ENCODE data around the gene HES5.
A peak's percentile ranks its signal among the peaks of the same experiment; 100 is the strongest.

Gene HES5

DNA sequence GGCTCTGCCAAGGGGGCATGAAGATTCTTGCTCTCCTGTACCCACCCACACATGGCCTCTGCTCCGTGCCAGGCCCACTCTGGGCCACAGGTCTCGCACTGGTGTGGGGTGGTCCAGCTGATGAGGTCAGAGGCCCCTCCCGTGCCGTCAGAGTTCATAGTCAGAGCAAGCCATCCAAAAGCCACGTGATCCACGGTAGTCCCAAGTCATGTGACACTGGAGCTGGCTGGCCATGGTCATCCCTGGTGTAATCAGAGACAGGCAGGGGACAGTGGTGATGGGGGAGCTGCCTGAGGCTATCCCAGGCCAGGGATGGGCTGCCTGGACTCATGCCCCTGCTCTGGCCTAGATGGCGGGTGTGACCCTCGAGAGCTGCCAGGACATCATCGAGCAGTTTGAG is 43.5 kb downstream of the HES5 start:
- TF ChIP-seq, protein P1, sequence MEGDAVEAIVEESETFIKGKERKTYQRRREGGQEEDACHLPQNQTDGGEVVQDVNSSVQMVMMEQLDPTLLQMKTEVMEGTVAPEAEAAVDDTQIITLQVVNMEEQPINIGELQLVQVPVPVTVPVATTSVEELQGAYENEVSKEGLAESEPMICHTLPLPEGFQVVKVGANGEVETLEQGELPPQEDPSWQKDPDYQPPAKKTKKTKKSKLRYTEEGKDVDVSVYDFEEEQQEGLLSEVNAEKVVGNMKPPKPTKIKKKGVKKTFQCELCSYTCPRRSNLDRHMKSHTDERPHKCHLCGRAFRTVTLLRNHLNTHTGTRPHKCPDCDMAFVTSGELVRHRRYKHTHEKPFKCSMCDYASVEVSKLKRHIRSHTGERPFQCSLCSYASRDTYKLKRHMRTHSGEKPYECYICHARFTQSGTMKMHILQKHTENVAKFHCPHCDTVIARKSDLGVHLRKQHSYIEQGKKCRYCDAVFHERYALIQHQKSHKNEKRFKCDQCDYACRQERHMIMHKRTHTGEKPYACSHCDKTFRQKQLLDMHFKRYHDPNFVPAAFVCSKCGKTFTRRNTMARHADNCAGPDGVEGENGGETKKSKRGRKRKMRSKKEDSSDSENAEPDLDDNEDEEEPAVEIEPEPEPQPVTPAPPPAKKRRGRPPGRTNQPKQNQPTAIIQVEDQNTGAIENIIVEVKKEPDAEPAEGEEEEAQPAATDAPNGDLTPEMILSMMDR (IDR thresholded peaks at IDR 0.05; ENCODE audit: poor library complexity, severe bottlenecking), result no peak
- peaks cover under 1% of the 10 kb centered on the region for H3K4me1 ChIP-seq (ENCODE audit: insufficient read depth, poor library complexity, severe bottlenecking)
- no peak for DNase-seq (ENCODE audit: low spot score)
- H3K9me3 ChIP-seq (ENCODE audit: severe bottlenecking), result no peaks in the 10 kb centered on the region
- H3K27me3 ChIP-seq (ENCODE audit: insufficient read depth, poor library complexity, severe bottlenecking), result no peaks in the 10 kb centered on the region
- peaks cover 64% of the 10 kb centered on the region for H3K36me3 ChIP-seq (ENCODE audit: low read depth)
- ATAC-seq (ENCODE audit: low read depth), result no peak
- no peak overlapping the region for H3K27ac ChIP-seq (ENCODE audit: poor library complexity, severe bottlenecking)
- no peak overlapping the region for H3K4me3 ChIP-seq (ENCODE audit: severe bottlenecking)

DNA sequence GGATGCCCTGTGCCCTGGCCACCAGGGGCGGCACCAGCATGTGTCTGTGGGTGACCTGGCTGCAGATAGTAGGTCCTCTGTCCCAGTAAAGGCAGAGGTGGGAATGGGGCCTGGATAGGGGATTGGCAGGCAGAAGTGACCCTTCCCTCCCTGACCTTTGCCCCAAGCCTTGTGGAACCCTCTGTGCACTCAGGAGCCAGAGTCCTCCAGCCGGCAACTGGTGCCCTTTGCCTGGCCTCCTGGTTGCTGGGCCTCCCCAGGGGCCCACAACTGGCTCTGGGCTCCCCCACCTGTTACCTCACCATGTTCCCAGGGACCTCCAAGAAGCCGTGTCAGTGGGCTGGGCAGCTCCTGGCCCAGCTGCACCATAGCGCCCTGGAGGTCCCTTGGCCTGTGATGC is 44.0 kb downstream of the HES5 start:
- ATAC-seq (ENCODE audit: low read depth) (no peak), DNase-seq (ENCODE audit: low spot score) (no peak)
- Histone ChIP-seq H3K4me3 (ENCODE audit: severe bottlenecking) (no peak overlapping the region), H3K36me3 (ENCODE audit: low read depth) (peaks cover 60% of the 10 kb centered on the region), H3K4me1 (ENCODE audit: insufficient read depth, poor library complexity, severe bottlenecking) (peaks cover 6% of the 10 kb centered on the region), H3K9me3 (ENCODE audit: severe bottlenecking) (no peaks in the 10 kb centered on the region), H3K27me3 (ENCODE audit: insufficient read depth, poor library complexity, severe bottlenecking) (no peaks in the 10 kb centered on the region), H3K27ac (ENCODE audit: poor library complexity, severe bottlenecking) (no peak overlapping the region)
- TF ChIP-seq, protein P1 (IDR thresholded peaks at IDR 0.05; ENCODE audit: poor library complexity, severe bottlenecking), result no peak

DNA sequence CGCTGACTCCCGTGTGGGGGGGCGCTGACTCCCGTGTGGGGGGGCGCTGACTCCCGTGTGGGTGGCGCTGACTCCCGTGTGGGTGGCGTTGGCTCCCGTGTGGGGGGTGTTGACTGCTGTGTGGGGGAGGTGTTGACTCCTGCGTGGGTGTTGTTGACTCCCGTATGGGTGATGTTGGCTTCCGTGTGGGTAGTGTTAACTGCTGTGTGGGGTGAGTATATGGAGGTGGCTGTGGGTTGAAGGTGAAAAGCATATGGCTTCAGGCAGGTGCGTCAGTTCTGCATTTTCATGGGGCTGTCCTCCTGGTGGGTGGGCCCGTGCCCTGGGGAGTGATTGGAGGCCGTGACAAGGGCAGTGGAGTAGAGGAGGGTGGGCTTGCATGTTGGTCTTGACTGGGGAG is 46.1 kb downstream of the HES5 start:
- no peak for ATAC-seq (ENCODE audit: low read depth)
- TF ChIP-seq, protein P1 (IDR thresholded peaks at IDR 0.05; ENCODE audit: poor library complexity, severe bottlenecking), result no peak

DNA sequence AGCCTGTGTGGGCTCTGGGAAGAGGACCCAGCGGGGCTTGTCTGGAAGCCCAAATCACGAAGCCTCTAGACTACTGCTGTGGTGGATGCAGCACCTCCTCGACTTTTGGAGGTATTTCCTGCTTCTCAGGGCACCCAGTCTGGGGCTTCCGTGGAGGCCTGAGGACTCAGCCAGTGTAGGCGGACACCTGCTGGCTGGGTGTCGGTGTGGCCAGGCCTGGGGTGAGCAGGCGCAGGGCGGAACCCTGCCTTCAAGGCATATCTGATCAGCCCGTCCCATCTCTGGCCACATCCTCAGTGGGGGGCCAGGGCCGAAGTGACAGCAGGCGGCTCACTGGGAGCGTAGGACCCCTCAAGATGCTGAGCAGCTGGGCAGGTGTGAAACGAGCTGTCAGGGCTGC is 47.0 kb downstream of the HES5 start:
- TF ChIP-seq, protein P1 (IDR thresholded peaks at IDR 0.05; ENCODE audit: poor library complexity, severe bottlenecking), result no peak
- Histone ChIP-seq H3K4me1 (ENCODE audit: insufficient read depth, poor library complexity, severe bottlenecking) (peaks cover 7% of the 10 kb centered on the region), H3K27ac (ENCODE audit: poor library complexity, severe bottlenecking) (peak overlapping the region; percentile 40), H3K36me3 (ENCODE audit: low read depth) (peaks cover 44% of the 10 kb centered on the region), H3K4me3 (ENCODE audit: severe bottlenecking) (no peak overlapping the region), H3K9me3 (ENCODE audit: severe bottlenecking) (no peaks in the 10 kb centered on the region), H3K27me3 (ENCODE audit: insufficient read depth, poor library complexity, severe bottlenecking) (no peaks in the 10 kb centered on the region)
- no peak for DNase-seq (ENCODE audit: low spot score)
- ATAC-seq (ENCODE audit: low read depth), result no peak

More for the DNA sequence above, 46.1 kb downstream of the HES5 start:
- Histone ChIP-seq H3K4me1 (ENCODE audit: insufficient read depth, poor library complexity, severe bottlenecking) (peaks cover 7% of the 10 kb centered on the region), H3K27me3 (ENCODE audit: insufficient read depth, poor library complexity, severe bottlenecking) (no peaks in the 10 kb centered on the region), H3K36me3 (ENCODE audit: low read depth) (peaks cover 53% of the 10 kb centered on the region), H3K27ac (ENCODE audit: poor library complexity, severe bottlenecking) (no peak overlapping the region), H3K9me3 (ENCODE audit: severe bottlenecking) (no peaks in the 10 kb centered on the region), H3K4me3 (ENCODE audit: severe bottlenecking) (no peak overlapping the region)
- no peak for DNase-seq (ENCODE audit: low spot score)

DNA sequence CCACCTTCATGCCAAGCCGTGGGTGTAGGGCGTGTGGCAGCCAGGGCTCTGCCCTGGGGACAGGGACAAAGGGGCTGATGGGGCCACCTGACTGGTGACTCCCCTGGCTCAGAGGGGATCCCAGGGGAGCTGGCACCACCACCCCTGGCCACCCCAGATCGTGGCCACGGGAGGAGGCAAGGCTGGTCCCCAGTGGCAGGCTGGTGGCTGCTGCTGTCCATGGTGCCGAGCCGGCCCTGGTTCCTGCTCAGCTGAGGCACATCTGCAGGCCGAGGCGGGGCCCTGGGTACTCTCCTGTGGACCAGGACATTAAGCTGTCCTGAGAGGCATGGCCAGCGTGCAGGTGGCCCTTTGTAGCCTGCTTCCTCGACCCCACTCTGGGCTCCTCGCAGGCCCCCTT is 47.5 kb downstream of the HES5 start:
- no peak for ATAC-seq (ENCODE audit: low read depth)
- TF ChIP-seq, protein P1 (IDR thresholded peaks at IDR 0.05; ENCODE audit: poor library complexity, severe bottlenecking), result no peak
- Histone ChIP-seq H3K4me1 (ENCODE audit: insufficient read depth, poor library complexity, severe bottlenecking) (peaks cover 7% of the 10 kb centered on the region), H3K36me3 (ENCODE audit: low read depth) (peaks cover 40% of the 10 kb centered on the region), H3K4me3 (ENCODE audit: severe bottlenecking) (no peak overlapping the region), H3K9me3 (ENCODE audit: severe bottlenecking) (no peaks in the 10 kb centered on the region), H3K27me3 (ENCODE audit: insufficient read depth, poor library complexity, severe bottlenecking) (no peaks in the 10 kb centered on the region), H3K27ac (ENCODE audit: poor library complexity, severe bottlenecking) (peak overlapping the region; percentile 40)
- DNase-seq (ENCODE audit: low spot score), result no peak

Data from RWPE2 (cell line).